Retina (tissue), 1 donor: ENCODE measurements around the gene HBEGF.

ENCODE experiments used
- DNase-seq: peaks from one replicate; pipeline ENCODE4 v3.0.0-alpha.2; 2016

Gene HBEGF

GRCh38 chr5:140331638-140332037 lies 14.8 kb downstream of the HBEGF start:
- DNase-seq: no peak

- no peak for DNase-seq
These were observed 16.5 kb downstream of the HBEGF start for GRCh38 chr5:140329739-140330481.

- no peak for DNase-seq
These were observed 18.2 kb downstream of the HBEGF start for GRCh38 chr5:140328036-140328764.

- peak; percentile 25 for DNase-seq
These were observed 18.8 kb downstream of the HBEGF start for GRCh38 chr5:140327589-140327988.

- DNase-seq: no peak
These were observed 20.9 kb downstream of the HBEGF start for GRCh38 chr5:140325486-140325885.

GRCh38 chr5:140324617-140325241 lies 21.7 kb downstream of the HBEGF start:
- no peak for DNase-seq

GRCh38 chr5:140324041-140324600 lies 22.3 kb downstream of the HBEGF start:
- DNase-seq: peak; percentile 13

- peak; percentile 36 for DNase-seq
These were observed 23.4 kb downstream of the HBEGF start for GRCh38 chr5:140322751-140323731.

- DNase-seq: no peak
These were observed 24.6 kb downstream of the HBEGF start for GRCh38 chr5:140321796-140322195.

- no peak for DNase-seq
These were observed 26.6 kb downstream of the HBEGF start for GRCh38 chr5:140319833-140320232.

- no peak for DNase-seq
These were observed 27.6 kb downstream of the HBEGF start for GRCh38 chr5:140318792-140319191.

GRCh38 chr5:140317859-140318258 lies 28.5 kb downstream of the HBEGF start:
- DNase-seq: no peak

- no peak for DNase-seq
These were observed 33.6 kb downstream of the HBEGF start for GRCh38 chr5:140312791-140313189.

GRCh38 chr5:140312067-140312790 lies 34.2 kb downstream of the HBEGF start:
- DNase-seq: no peak

- DNase-seq: no peak
These were observed 35.4 kb downstream of the HBEGF start for GRCh38 chr5:140311011-140311467.

GRCh38 chr5:140310434-140310833 lies 36.0 kb downstream of the HBEGF start:
- no peak for DNase-seq

- DNase-seq: no peak
These were observed 36.6 kb downstream of the HBEGF start for GRCh38 chr5:140309706-140310249.

GRCh38 chr5:140305471-140305870 lies 40.9 kb downstream of the HBEGF start:
- DNase-seq: no peak

- no peak for DNase-seq
These were observed 42.4 kb downstream of the HBEGF start for GRCh38 chr5:140303966-140304365.

- peak; percentile 93 for DNase-seq
These were observed 43.4 kb downstream of the HBEGF start, which contains the start of gene PFDN1 for GRCh38 chr5:140302786-140303639. PFDN1 (minus strand) TSS chr5:140303101; CDS start chr5:140303073, 28 bp downstream.
